H9 (cell line): ENCODE results near the gene GALNT13. TPM values are rescaled to one million over a fixed set of nuclear protein-coding genes. Genes with fewer than 3 reads are reported as not detected.

Experiments
- DNase-seq: peaks from one replicate; pipeline ENCODE4 v3.0.0-alpha.2; 2017
- H2AFZ ChIP-seq: one replicate; pipeline ENCODE4 v1.6.1; 2013; ENCODE audit warnings: mild to moderate bottlenecking, low read length, control low read depth, moderate library complexity
- H2AK5ac ChIP-seq: 2 replicates; pipeline ENCODE4 v1.6.1; 2013; ENCODE audit warnings: low read length, control low read depth, mixed read lengths; ENCODE audit not compliant: insufficient read length
- H2BK120ac ChIP-seq: one replicate; pipeline ENCODE4 v1.6.1; 2013; ENCODE audit warnings: low read depth, mild to moderate bottlenecking, low read length, control low read depth, inconsistent platforms; ENCODE audit not compliant: poor library complexity, severe bottlenecking
- H2BK12ac ChIP-seq: 2 replicates; pipeline ENCODE4 v1.6.1; 2013; ENCODE audit warnings: low read length, control low read depth, mixed read lengths, low read depth; ENCODE audit not compliant: insufficient read length
- H2BK15ac ChIP-seq: 2 replicates; pipeline ENCODE4 v1.6.1; 2013; ENCODE audit warnings: low read depth, low read length, control low read depth
- H2BK20ac ChIP-seq: one replicate; pipeline ENCODE4 v1.6.1; 2013; ENCODE audit warnings: low read depth, mild to moderate bottlenecking, low read length, control low read depth, inconsistent platforms; ENCODE audit not compliant: poor library complexity, severe bottlenecking
- H2BK5ac ChIP-seq: 2 replicates; pipeline ENCODE4 v1.6.1; 2013; ENCODE audit warnings: low read length, control low read depth, mixed read lengths; ENCODE audit not compliant: insufficient read length
- H3K14ac ChIP-seq: 2 replicates; pipeline ENCODE4 v1.6.1; 2013; ENCODE audit warnings: low read length, control low read depth; ENCODE audit not compliant: insufficient read depth
- H3K18ac ChIP-seq: 2 replicates; pipeline ENCODE4 v1.6.1; 2013; ENCODE audit warnings: low read depth, mild to moderate bottlenecking, mixed read lengths, low read length, control low read depth; ENCODE audit not compliant: insufficient read length
- H3K23ac ChIP-seq: 2 replicates; pipeline ENCODE4 v1.6.1; 2013; ENCODE audit warnings: low read length, control low read depth, mixed read lengths, low read depth; ENCODE audit not compliant: insufficient read length
- H3K23me2 ChIP-seq: 2 replicates; pipeline ENCODE4 v1.6.1; 2013; ENCODE audit warnings: low read depth, mild to moderate bottlenecking, mixed read lengths, low read length, control low read depth; ENCODE audit not compliant: insufficient read length, poor library complexity, severe bottlenecking
- H3K27ac ChIP-seq: 2 replicates; pipeline ENCODE4 v1.5.1; 2013; ENCODE audit warnings: low read length, control low read depth, mixed read lengths, low read depth; ENCODE audit not compliant: insufficient read length
- H3K27me3 ChIP-seq: 2 replicates; pipeline ENCODE4 v1.6.1; 2013; ENCODE audit warnings: low read length, control low read depth, inconsistent platforms; ENCODE audit not compliant: insufficient read depth
- H3K4ac ChIP-seq: 2 replicates; pipeline ENCODE4 v1.6.1; 2013; ENCODE audit warnings: low read depth, mild to moderate bottlenecking, control low read depth, inconsistent platforms, low read length, moderate library complexity
- H3K4me1 ChIP-seq: 2 replicates; pipeline ENCODE4 v1.6.1; 2013; ENCODE audit warnings: low read length, control low read depth, inconsistent platforms; ENCODE audit not compliant: insufficient read depth
- H3K4me2 ChIP-seq: 2 replicates; pipeline ENCODE4 v1.6.1; 2013; ENCODE audit warnings: low read length, control low read depth, mixed read lengths; ENCODE audit not compliant: insufficient read length, insufficient read depth
- H3K56ac ChIP-seq: 2 replicates; pipeline ENCODE4 v1.6.1; 2013; ENCODE audit warnings: low read depth, mild to moderate bottlenecking, mixed read lengths, low read length, control low read depth; ENCODE audit not compliant: insufficient read length
- H3K79me1 ChIP-seq: 2 replicates; pipeline ENCODE4 v1.6.1; 2013; ENCODE audit warnings: low read depth, mild to moderate bottlenecking, moderate library complexity, low read length, control low read depth, inconsistent platforms; ENCODE audit not compliant: insufficient read depth, poor library complexity, severe bottlenecking
- H3K79me2 ChIP-seq: 2 replicates; pipeline ENCODE4 v1.6.1; 2013; ENCODE audit warnings: low read length, control low read depth, inconsistent platforms; ENCODE audit not compliant: insufficient read depth
- H3K9ac ChIP-seq: 2 replicates; pipeline ENCODE4 v1.6.1; 2013; ENCODE audit warnings: low read length, control low read depth, mixed read lengths; ENCODE audit not compliant: insufficient read length; ENCODE audit errors: extremely low read depth
- H3K9me3 ChIP-seq: one replicate; pipeline ENCODE4 v1.6.1; 2013; ENCODE audit warnings: low read depth, low read length, inconsistent platforms; ENCODE audit not compliant: control insufficient read depth
- H3T11ph ChIP-seq: one replicate; pipeline ENCODE4 v1.6.1; 2013; ENCODE audit warnings: mild to moderate bottlenecking, low read length, control low read depth, inconsistent platforms
- H4K20me1 ChIP-seq: one replicate; pipeline ENCODE4 v1.6.1; 2013; ENCODE audit not compliant: control insufficient read depth, insufficient read length, insufficient read depth
- H4K5ac ChIP-seq: 2 replicates; pipeline ENCODE4 v1.6.1; 2013; ENCODE audit warnings: low read depth, mild to moderate bottlenecking, mixed read lengths, low read length, control low read depth; ENCODE audit not compliant: insufficient read length
- H4K8ac ChIP-seq: replicated peaks from 2 replicates; pipeline ENCODE4 v1.6.1; 2013; ENCODE audit warnings: low read length, control low read depth, mixed read lengths, low read depth; ENCODE audit not compliant: insufficient read length
- H4K91ac ChIP-seq: 2 replicates; pipeline ENCODE4 v1.6.1; 2013; ENCODE audit warnings: low read depth, mild to moderate bottlenecking, moderate library complexity, mixed read lengths, low read length, control low read depth; ENCODE audit not compliant: insufficient read length
- H3K27ac Mint-ChIP-seq, 3 experiments: 2 replicates in 2 of 3; 3 replicates in 1 of 3; pipeline ENCODE4 v1.8.0; 2020 to 2021; ENCODE audit warnings: mixed read lengths in 3 of 3, mild to moderate bottlenecking in 1 of 3, moderate library complexity in 1 of 3
- H3K27me3 Mint-ChIP-seq: 2 replicates; pipeline ENCODE4 v1.8.0; 2021; ENCODE audit warnings: low read depth, mild to moderate bottlenecking, moderate library complexity, mixed read lengths
- H3K36me3 Mint-ChIP-seq, 3 experiments: 2 replicates in 2 of 3; 3 replicates in 1 of 3; pipeline ENCODE4 v1.8.0; 2020 to 2021; ENCODE audit warnings: low read depth in 3 of 3, mixed read lengths in 3 of 3; ENCODE audit not compliant: insufficient read depth in 1 of 3
- H3K4me1 Mint-ChIP-seq, 2 experiments: 2 replicates each; pipeline ENCODE4 v1.8.0; 2020; ENCODE audit warnings: mixed read lengths in 2 of 2
- H3K4me3 Mint-ChIP-seq, 2 experiments: 2 replicates in 1 of 2; 3 replicates in 1 of 2; pipeline ENCODE4 v1.8.0; 2020 to 2021; ENCODE audit warnings: mild to moderate bottlenecking in 2 of 2, mixed read lengths in 2 of 2, moderate library complexity in 1 of 2
- H3K9me3 Mint-ChIP-seq, 2 experiments: 2 replicates in 1 of 2; 3 replicates in 1 of 2; pipeline ENCODE4 v1.8.0; 2020; ENCODE audit warnings: mild to moderate bottlenecking in 2 of 2, mixed read lengths in 2 of 2, moderate library complexity in 1 of 2
- total RNA-seq: library from RNA; stranded (reverse); gene quantifications from 2 replicates; pipeline ENCODE4 v1.2.1, GENCODE V29; 2021
- TF ChIP-seq, protein P1 (sequence below): fragments of 200-600 bp; sonication (generic); conservative IDR thresholded peaks from 3 replicates; pipeline ENCODE4 v1.8.0; 2021; ENCODE audit warnings: antibody characterized with exemption, mild to moderate bottlenecking

The GALNT13 gene
- total RNA-seq, 1 experiment from 2014 or later, result 6.6 TPM

DNA sequence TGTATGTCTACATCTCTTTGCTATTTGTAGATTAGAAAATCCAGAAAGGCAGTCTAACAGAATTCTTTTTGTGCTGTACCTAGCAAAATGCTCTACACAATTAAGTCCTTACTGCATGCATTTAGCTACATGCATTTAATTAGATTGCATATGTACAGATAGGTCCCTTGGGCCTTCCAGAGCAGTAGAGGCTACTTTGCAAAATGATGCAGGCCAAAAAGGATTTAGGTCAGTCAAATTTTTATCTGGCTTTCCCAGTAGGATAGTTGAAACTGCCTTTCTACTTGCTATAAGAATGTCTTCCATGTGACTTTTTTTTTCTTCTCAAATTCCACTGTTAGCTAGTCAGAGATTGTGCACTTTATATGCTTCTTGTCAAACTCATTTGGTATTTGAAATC lies 19.3 kb downstream of the GALNT13 start:
- Mint-ChIP-seq H3K4me3 (no peak overlapping the region), H3K9me3 (no peaks in the 10 kb centered on the region), H3K36me3 (no peaks in the 10 kb centered on the region), H3K4me1 (peaks cover 20 to 21% of the 10 kb centered on the region in 2 experiments), H3K27ac (no peak overlapping the region), H3K27me3 (no peaks in the 10 kb centered on the region)
- Histone ChIP-seq H3K9ac (no peak overlapping the region), H2BK120ac (no peak overlapping the region), H4K20me1 (no peaks in the 10 kb centered on the region), H3K23ac (no peak overlapping the region), H4K91ac (no peak overlapping the region), H3K9me3 (no peaks in the 10 kb centered on the region), H4K8ac (no peak overlapping the region), H2BK12ac (no peak overlapping the region), H3T11ph (no peak overlapping the region), H2AFZ (no peak overlapping the region), H2BK15ac (no peak overlapping the region), H3K79me1 (peaks cover 4% of the 10 kb centered on the region), H3K18ac (no peak overlapping the region), H3K27me3 (no peaks in the 10 kb centered on the region), H3K23me2 (no peaks in the 10 kb centered on the region), H3K79me2 (no peaks in the 10 kb centered on the region), H3K4me2 (no peak overlapping the region), H2AK5ac (no peak overlapping the region), H3K14ac (no peak overlapping the region), H3K56ac (no peak overlapping the region), H3K4ac (no peak overlapping the region), H3K27ac (no peak overlapping the region), H3K4me1 (no peaks in the 10 kb centered on the region), H2BK5ac (no peak overlapping the region), H2BK20ac (no peak overlapping the region), H4K5ac (no peak overlapping the region)
- TF ChIP-seq, protein P1, sequence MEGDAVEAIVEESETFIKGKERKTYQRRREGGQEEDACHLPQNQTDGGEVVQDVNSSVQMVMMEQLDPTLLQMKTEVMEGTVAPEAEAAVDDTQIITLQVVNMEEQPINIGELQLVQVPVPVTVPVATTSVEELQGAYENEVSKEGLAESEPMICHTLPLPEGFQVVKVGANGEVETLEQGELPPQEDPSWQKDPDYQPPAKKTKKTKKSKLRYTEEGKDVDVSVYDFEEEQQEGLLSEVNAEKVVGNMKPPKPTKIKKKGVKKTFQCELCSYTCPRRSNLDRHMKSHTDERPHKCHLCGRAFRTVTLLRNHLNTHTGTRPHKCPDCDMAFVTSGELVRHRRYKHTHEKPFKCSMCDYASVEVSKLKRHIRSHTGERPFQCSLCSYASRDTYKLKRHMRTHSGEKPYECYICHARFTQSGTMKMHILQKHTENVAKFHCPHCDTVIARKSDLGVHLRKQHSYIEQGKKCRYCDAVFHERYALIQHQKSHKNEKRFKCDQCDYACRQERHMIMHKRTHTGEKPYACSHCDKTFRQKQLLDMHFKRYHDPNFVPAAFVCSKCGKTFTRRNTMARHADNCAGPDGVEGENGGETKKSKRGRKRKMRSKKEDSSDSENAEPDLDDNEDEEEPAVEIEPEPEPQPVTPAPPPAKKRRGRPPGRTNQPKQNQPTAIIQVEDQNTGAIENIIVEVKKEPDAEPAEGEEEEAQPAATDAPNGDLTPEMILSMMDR, result no peak
- no peak for DNase-seq
